ENCODE results near the gene ZXDB. TPM values are rescaled to one million over a fixed set of nuclear protein-coding genes. Genes with fewer than 3 reads are reported as not detected.
"Not testable (repeated sequence)": the region's sequence is repeated elsewhere in the genome, so short reads cannot be mapped to it uniquely, and the experiment has no call there.

The ZXDB gene
- polyA plus RNA-seq, 4 donors: 1.1 to 8.6 (median 2.0) TPM

- H3K27ac ChIP-seq (ENCODE audit: low read depth in 1 of 3, low read length in 2 of 3); H3K9me3 ChIP-seq (ENCODE audit: control insufficient read depth in 2 of 2, insufficient read depth in 1 of 2, low read depth in 1 of 2, low read length in 1 of 2); H3K27me3 ChIP-seq (ENCODE audit: control insufficient read depth in 3 of 3, insufficient read depth in 3 of 3, low read length in 3 of 3); H3K36me3 ChIP-seq (ENCODE audit: control insufficient read depth in 3 of 3, insufficient read depth in 2 of 3, low read depth in 1 of 3, low read length in 3 of 3); H3K4me3 ChIP-seq (ENCODE audit: low read depth in 1 of 3, low read length in 3 of 3); FAIRE-seq; DNase-seq; H3K4me1 ChIP-seq (ENCODE audit: control insufficient read depth in 3 of 3, insufficient read depth in 2 of 3, low read depth in 1 of 3, low read length in 2 of 3): not testable (repeated sequence)
- WGBS, 3 donors: 96 to 97% (median 97%) methylated on average over 20 of the region's 20 CpGs
These were observed 37.6 kb downstream of the ZXDB start for GRCh38 chrX:57629438-57629837.

GRCh38 chrX:57640674-57641016 is 48.8 kb downstream of the ZXDB start:
- Histone ChIP-seq H3K9me3 (ENCODE audit: control insufficient read depth in 2 of 2, insufficient read depth in 1 of 2, low read depth in 1 of 2, low read length in 1 of 2) (peaks cover 0 to 3% of the 10 kb centered on the region in 2 donors), H3K27ac (ENCODE audit: low read depth in 1 of 3, low read length in 2 of 3) (no peak overlapping the region), H3K27me3 (ENCODE audit: control insufficient read depth in 3 of 3, insufficient read depth in 3 of 3, low read length in 3 of 3) (no peaks in the 10 kb centered on the region), H3K36me3 (ENCODE audit: control insufficient read depth in 3 of 3, insufficient read depth in 2 of 3, low read depth in 1 of 3, low read length in 3 of 3) (no peaks in the 10 kb centered on the region), H3K4me3 (ENCODE audit: low read depth in 1 of 3, low read length in 3 of 3) (no peak overlapping the region), H3K4me1 (ENCODE audit: control insufficient read depth in 3 of 3, insufficient read depth in 2 of 3, low read depth in 1 of 3, low read length in 2 of 3) (no peaks in the 10 kb centered on the region)
- DNase-seq (no peak), FAIRE-seq (no peak)
- WGBS, 3 donors: 52 to 86% (median 61%) methylated on average over 4 of the region's 4 CpGs

GRCh38 chrX:57641338-57641737 is 49.5 kb downstream of the ZXDB start:
- Histone ChIP-seq H3K4me3 (ENCODE audit: low read depth in 1 of 3, low read length in 3 of 3) (no peak overlapping the region), H3K9me3 (ENCODE audit: control insufficient read depth in 2 of 2, insufficient read depth in 1 of 2, low read depth in 1 of 2, low read length in 1 of 2) (peaks cover 0 to 3% of the 10 kb centered on the region in 2 donors), H3K27ac (ENCODE audit: low read depth in 1 of 3, low read length in 2 of 3) (no peak overlapping the region), H3K4me1 (ENCODE audit: control insufficient read depth in 3 of 3, insufficient read depth in 2 of 3, low read depth in 1 of 3, low read length in 2 of 3) (no peaks in the 10 kb centered on the region), H3K27me3 (ENCODE audit: control insufficient read depth in 3 of 3, insufficient read depth in 3 of 3, low read length in 3 of 3) (no peaks in the 10 kb centered on the region), H3K36me3 (ENCODE audit: control insufficient read depth in 3 of 3, insufficient read depth in 2 of 3, low read depth in 1 of 3, low read length in 3 of 3) (no peaks in the 10 kb centered on the region)
- WGBS, 3 donors: 45 to 75% (median 48%) methylated on average over 2 of the region's 2 CpGs
- DNase-seq (no peak), FAIRE-seq (no peak)

GRCh38 chrX:57643698-57644097 is 51.9 kb downstream of the ZXDB start:
- Histone ChIP-seq H3K36me3 (ENCODE audit: control insufficient read depth in 3 of 3, insufficient read depth in 2 of 3, low read depth in 1 of 3, low read length in 3 of 3) (no peaks in the 10 kb centered on the region), H3K27me3 (ENCODE audit: control insufficient read depth in 3 of 3, insufficient read depth in 3 of 3, low read length in 3 of 3) (no peaks in the 10 kb centered on the region), H3K4me3 (ENCODE audit: low read depth in 1 of 3, low read length in 3 of 3) (no peak overlapping the region), H3K4me1 (ENCODE audit: control insufficient read depth in 3 of 3, insufficient read depth in 2 of 3, low read depth in 1 of 3, low read length in 2 of 3) (no peaks in the 10 kb centered on the region), H3K27ac (ENCODE audit: low read depth in 1 of 3, low read length in 2 of 3) (no peak overlapping the region), H3K9me3 (ENCODE audit: control insufficient read depth in 2 of 2, insufficient read depth in 1 of 2, low read depth in 1 of 2, low read length in 1 of 2) (peaks cover 0 to 3% of the 10 kb centered on the region in 2 donors)
- FAIRE-seq (no peak), DNase-seq (no peak)
- 52 to 78% (median 56%) methylated on average over 1 of the region's 1 CpG for WGBS, 3 donors

- H3K27ac ChIP-seq (ENCODE audit: low read depth in 1 of 3, low read length in 2 of 3): no peak overlapping the region
- no peak overlapping the region for H3K4me3 ChIP-seq (ENCODE audit: low read depth in 1 of 3, low read length in 3 of 3)
- no peaks in the 10 kb centered on the region for H3K9me3 ChIP-seq (ENCODE audit: control insufficient read depth in 2 of 2, insufficient read depth in 1 of 2, low read depth in 1 of 2, low read length in 1 of 2)
- FAIRE-seq: no peak
- H3K36me3 ChIP-seq (ENCODE audit: control insufficient read depth in 3 of 3, insufficient read depth in 2 of 3, low read depth in 1 of 3, low read length in 3 of 3): no peaks in the 10 kb centered on the region
- H3K4me1 ChIP-seq (ENCODE audit: control insufficient read depth in 3 of 3, insufficient read depth in 2 of 3, low read depth in 1 of 3, low read length in 2 of 3): no peaks in the 10 kb centered on the region
- no peak for DNase-seq
- H3K27me3 ChIP-seq (ENCODE audit: control insufficient read depth in 3 of 3, insufficient read depth in 3 of 3, low read length in 3 of 3): peaks cover 0 to 2% (median 0%) of the 10 kb centered on the region in 3 donors
These were observed 55.2 kb downstream of the ZXDB start for GRCh38 chrX:57647020-57647419.

Other genes with a start within 250 kb of the ZXDB start
- gene NLRP2B, start 88.2 kb downstream of the ZXDB start, polyA plus RNA-seq: not detected

All from small intestine (tissue), 7 donors.